COLO668 (cell line): ENCODE results near the gene TNC.

Source experiments
- DNase-seq: peaks from one replicate; lab custom pipeline; 2025; ENCODE audit not compliant: unreplicated experiment; lab: John Stamatoyannopoulos, UW

The TNC gene

DNA sequence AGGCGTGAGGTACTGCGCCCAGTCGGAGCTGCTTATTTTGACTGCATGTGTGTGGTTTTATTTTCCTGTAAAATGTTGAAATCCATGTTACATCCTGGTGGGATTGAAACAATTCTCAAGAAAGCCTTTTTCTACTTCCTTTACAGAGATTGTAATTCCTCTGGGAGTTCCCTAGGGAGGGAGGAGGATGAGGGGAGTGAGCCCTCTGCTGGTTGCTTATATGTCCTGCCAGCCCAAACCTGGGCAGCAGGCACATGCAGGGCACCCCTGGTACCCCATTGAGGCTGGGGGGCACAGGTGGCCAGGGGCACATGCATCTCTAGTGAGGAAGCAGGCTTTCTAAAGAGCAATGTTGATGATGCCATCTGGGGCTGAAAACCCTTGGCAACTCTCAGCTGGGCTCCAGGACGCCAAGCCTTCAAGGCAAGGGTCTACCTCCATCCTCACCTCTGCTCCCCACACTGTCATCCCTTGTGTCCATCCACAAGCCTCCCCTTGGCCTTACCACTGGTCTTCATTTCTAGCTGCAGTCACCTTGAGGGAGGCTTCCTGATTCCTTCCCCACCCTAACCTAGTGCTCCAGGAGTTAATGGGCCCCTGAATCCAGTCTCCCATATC lies 102.8 kb downstream of the TNC start:
- DNase-seq: peak; percentile 19

DNA sequence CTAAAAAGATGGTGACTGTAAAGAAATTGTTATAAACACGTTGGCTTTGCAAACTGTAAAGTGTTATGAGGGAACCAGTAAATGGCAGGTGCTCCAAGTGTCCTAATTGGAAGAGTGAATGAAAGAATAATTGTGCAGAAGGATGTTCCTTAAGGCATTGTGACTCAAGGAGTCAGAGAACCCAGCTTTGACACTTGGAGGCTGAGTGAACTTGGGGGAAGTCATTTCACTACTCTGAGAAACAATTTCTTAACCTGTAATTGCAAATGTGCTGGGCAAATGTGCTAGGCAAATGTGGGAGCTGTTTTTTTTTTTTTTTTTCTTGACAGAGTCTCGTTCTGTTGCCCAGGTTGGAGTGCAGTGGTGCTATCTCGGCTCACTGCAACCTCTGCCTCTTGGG lies 103.5 kb downstream of the TNC start:
- DNase-seq: no peak

GRCh38 chr9:115013998-115014397 lies 104.0 kb downstream of the TNC start:
- DNase-seq: peak; percentile 65

DNA sequence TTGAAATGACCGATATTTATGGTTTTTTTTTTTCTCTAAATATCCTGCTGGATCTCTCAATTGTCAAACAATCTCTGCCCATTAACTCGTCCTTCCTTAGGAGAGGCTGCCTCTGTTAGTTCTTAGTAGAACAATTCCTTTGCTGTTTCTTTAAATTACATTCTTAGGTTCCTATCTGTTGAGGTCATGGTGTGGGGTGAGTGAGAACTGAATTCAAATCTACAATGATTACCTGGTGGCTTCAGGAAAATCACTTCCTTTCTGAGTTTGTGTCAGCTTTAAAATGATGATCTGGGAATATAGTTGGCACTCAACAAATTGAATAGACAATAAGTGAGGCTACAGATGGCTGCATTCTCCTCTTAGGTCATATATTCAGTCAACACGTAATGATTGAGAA lies 105.5 kb downstream of the TNC start:
- DNase-seq: no peak

DNA sequence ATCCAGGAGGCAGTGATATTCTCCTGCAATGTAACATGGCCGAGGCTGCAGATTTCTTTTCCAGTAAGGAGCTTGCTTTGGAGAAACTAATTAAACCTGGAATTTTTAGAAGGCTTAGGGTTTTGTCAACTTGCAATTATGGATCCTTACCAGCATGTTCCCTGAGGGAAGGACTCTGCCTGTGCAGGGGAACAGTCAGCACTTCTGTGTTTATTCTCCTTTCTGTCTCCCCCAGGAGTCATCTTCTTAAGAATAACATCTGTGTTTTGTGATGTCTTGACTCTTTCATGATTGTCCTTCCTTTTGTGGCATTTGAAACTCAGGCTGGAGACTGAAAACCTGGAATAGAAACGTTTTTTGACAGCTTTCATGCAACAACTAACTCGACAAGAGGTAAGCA lies 107.1 kb downstream of the TNC start:
- DNase-seq: no peak

DNA sequence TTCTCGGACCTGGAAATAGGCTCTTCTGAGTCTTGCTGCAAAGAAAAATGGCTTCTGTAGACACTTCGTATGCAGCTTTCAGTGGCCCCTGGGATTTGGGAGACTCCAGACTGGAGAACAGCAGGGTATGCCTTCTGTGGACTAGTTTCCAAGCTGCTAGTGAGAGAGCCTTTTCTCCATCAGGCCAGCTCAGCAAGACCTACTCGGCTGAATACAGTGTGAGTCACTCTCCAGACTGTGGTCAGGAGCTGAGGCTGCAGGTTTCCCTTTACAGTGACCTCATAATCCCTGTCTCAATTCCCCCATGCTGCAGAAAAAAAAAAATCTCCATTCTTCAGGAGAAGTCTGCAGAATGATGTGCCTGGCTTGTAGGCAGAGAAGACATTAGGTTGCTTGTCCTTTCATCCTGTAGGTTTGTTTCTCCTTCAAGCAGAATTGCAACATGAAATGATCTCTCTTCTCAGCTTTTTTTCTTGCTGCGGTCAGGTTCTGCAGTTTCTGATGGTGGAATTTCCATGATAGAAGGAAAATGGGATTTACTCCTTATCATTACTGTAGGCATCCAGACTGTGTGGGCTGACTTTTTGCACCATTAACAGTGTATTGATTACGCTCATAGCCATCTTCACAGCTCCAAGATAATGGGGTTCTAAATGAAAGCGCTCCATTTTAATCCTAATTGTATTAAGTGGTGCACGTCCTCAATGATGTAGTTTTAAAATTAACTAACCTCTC lies 109.3 kb downstream of the TNC start:
- DNase-seq: no peak

GRCh38 chr9:115006660-115007059 lies 111.3 kb downstream of the TNC start:
- no peak for DNase-seq

DNA sequence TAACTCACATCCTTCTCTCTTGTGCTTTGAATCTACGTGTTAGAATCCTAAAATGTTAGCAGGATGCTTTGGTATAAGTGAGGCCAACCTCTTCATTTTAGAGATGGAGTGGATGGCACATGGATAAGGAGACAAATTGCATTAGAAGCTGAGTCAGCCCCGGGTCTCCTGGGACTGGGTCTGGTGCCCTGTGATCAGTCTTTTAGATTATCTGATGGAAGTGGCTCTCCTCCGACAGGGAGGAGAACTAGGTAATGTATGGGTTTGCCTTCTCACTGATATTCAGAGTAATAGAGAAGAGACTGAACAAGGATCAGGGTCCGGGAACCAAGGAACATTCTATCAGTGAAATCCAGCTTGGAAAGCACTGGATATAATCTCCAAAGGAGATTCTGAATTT lies 112.6 kb downstream of the TNC start:
- DNase-seq: no peak

DNA sequence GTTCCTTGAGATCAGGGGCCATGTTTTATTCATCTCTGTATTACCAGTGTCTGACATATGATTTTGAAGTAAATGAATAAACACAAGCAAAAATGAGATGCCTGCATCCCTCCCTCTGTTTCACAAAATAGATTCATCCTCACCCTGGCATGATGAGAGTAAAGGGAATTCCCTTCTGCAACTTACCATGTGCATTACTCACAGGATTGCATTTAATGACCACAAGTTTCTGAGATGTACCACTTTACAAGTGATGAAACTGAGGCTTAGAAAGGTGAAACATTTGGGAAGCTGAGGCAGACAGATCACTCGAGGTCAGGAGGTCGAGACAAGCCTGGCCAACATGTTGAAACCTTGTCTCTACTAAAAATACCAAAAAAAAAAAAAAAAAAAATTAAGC lies 113.4 kb downstream of the TNC start:
- no peak for DNase-seq

- DNase-seq: no peak
Observed at GRCh38 chr9:115002371-115003120, 115.4 kb downstream of the TNC start.

DNA sequence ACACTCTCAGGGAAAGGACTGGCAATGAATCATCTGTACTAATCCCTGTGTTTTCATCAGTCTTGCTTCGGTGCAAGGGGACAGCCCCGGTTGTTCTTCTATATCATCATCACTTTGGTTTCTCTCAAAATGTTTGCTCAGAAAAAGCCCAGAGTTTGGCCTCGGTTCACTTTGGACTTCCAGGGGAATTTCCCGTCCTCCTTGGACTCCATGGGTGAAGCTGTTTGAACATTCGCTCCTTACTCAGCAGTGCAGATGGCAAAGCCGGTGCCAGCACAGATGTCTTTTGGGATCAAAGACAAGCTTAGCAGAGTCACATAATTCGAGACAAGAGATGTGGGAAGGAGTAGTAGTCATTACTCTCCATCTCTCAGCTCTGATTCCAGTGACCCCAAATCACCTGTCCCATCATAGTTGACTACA lies 117.7 kb downstream of the TNC start:
- no peak for DNase-seq

DNA sequence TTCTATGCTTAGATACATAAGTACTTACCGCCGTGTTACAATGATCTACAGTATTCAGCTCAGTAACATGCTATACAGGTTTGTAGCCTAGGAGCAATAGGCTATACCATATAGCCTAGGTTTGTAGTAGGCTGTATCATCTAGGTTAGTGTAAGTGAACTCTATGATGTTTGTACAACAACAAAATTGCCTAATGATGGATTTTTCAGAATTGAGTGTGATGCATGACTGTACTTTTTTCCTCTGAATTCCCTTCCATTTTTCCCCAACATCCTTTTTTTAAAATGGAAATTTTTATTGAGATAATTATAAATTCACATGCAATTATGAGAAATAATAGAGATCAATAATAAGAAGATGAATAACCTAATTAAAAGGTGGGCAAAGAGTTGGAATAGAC lies 119.6 kb downstream of the TNC start:
- no peak for DNase-seq

- DNase-seq: no peak
Observed at GRCh38 chr9:114995681-114996221, 122.2 kb downstream of the TNC start.

DNA sequence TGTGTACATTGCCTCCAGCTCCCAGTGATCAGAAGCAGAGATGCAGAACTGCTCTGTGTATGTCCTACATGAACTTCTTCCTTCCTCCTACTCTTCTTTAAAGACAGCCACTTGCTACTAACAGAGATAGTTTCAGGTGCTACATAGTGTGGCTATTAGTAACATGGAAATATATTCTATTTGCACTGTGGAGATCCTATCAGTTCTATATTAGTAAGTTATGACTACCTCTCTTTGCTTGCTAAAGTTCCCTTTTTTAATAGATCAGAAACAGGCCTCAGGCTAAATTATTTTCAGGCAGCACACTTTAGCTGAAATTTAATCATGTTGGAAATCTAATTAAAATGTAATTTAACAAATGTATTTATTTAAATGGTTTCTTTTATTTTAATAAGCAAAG lies 123.2 kb downstream of the TNC start:
- no peak for DNase-seq

- no peak for DNase-seq
Observed at GRCh38 chr9:114991861-114992260, 126.1 kb downstream of the TNC start.

DNA sequence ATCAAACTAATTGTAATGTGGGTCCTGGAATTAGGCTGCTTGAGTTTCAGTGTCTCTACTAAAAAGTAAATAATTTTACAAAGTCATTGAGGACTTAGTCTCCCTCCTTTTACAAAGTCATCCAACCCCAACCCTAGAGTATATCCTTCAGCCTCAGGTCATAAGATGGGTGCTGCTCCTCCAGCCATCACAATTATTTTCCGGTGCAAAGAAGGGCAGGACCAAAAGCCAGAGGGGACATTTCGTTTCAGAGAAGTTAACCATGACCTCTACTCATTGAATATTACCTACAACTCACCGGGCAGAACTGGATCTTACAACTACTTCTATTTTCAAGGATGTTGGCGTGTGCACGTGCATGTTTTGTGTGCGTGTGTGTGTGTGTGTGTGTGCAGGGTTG lies 127.1 kb downstream of the TNC start:
- no peak for DNase-seq

DNA sequence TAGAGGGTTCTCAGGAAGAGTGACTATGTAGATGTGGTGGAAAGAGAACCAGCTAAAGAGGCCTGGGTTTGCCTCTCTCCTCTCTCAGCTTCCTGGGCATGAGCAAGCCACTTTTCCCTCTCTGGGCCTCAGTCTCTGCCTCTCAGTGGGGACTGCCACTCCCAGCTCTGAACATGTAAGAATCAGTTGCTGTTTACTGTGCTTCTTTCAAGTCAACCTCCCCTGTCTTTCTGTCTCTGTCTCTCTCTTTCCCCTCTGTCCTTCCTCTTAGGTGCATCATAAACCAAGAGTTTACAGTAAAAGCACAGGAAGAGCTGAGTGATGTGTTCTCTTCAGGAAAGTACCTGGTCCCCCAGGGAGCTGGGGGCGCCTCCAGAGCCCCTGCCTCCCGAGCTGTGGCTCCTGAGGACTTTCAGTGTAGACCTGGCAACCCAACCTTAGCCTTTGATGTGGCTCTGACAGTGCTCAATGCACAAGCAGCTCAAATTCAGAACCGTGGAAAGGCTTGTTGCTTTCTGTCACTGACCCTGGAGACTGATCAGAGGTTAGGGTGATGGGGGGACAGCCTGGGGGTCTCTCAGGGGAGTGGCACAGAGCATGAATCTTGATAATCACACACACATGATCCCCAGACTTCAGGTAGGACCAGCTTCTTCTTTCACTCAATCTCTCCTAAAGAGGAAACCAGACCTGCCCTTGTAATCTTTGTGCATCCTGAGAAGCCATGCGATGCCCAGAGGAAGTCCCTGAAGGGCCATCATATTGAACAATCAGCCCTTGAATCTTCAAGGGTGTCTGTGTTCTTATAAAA lies 128.2 kb downstream of the TNC start:
- DNase-seq: no peak

- DNase-seq: no peak
Observed at GRCh38 chr9:114988962-114989599, 128.9 kb downstream of the TNC start.

- no peak for DNase-seq
Observed at GRCh38 chr9:114987116-114987515, 130.8 kb downstream of the TNC start.

- DNase-seq: no peak
Observed at GRCh38 chr9:114985959-114986501, 131.9 kb downstream of the TNC start.
